Duodenal mucosa (tissue), 2 donors: ENCODE data around the gene NCBP2.

Source experiments
- H3K27ac ChIP-seq: one replicate; pipeline ENCODE4 v1.7.0; 2013; ENCODE audit warnings: low read depth, low read length
- H3K27me3 ChIP-seq, 2 donors: one replicate each; pipeline ENCODE4 v1.7.0; 2013; ENCODE audit warnings: low read length in 2 of 2, control low read depth in 1 of 2; ENCODE audit not compliant: insufficient read depth in 2 of 2, control insufficient read depth in 1 of 2
- H3K36me3 ChIP-seq, 2 donors: one replicate each; pipeline ENCODE4 v1.7.0; 2013; ENCODE audit warnings: low read length in 2 of 2, control low read depth in 1 of 2; ENCODE audit not compliant: insufficient read depth in 2 of 2, control insufficient read depth in 1 of 2
- H3K4me1 ChIP-seq, 2 donors: one replicate each; pipeline ENCODE4 v1.7.0; 2013; ENCODE audit warnings: low read length in 2 of 2, control low read depth in 1 of 2; ENCODE audit not compliant: insufficient read depth in 2 of 2, control insufficient read depth in 1 of 2
- H3K4me3 ChIP-seq, 2 donors: one replicate each; pipeline ENCODE4 v1.7.0; 2013; ENCODE audit warnings: low read length in 2 of 2, low read depth in 1 of 2
- H3K9ac ChIP-seq, 2 donors: one replicate each; pipeline ENCODE4 v1.7.0; 2013; ENCODE audit warnings: low read length in 2 of 2, low read depth in 1 of 2
- H3K9me3 ChIP-seq, 2 donors: one replicate each; pipeline ENCODE4 v1.7.0; 2013; ENCODE audit warnings: low read length in 2 of 2, control low read depth in 1 of 2; ENCODE audit not compliant: control insufficient read depth in 1 of 2

Gene NCBP2

DNA sequence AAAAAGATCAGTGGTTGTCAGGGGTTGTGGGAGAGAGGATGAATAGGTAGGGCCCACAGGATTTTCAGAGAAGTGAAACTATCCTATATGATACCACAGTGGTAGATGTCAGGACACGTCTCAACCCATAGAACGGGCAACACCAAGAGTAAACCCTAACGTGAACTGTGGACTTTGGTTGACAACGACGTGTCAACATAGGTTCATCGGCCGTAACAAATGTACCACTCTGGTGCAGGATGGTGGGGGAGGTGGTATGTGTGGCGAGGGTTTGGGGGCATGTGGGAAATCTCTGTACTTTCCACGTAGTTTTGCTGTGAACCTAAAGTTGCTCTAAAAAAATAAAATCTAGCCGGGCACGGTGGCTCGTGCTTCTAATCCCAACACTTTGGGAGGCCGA lies 39.3 kb upstream of the NCBP2 start:
- Histone ChIP-seq H3K27me3 (no peaks in the 10 kb centered on the region), H3K36me3 (no peaks in the 10 kb centered on the region), H3K4me1 (no peaks in the 10 kb centered on the region), H3K9ac (no peak overlapping the region), H3K4me3 (no peak overlapping the region), H3K9me3 (peaks cover 5% of the 10 kb centered on the region in 2 donors), H3K27ac (no peak overlapping the region)

DNA sequence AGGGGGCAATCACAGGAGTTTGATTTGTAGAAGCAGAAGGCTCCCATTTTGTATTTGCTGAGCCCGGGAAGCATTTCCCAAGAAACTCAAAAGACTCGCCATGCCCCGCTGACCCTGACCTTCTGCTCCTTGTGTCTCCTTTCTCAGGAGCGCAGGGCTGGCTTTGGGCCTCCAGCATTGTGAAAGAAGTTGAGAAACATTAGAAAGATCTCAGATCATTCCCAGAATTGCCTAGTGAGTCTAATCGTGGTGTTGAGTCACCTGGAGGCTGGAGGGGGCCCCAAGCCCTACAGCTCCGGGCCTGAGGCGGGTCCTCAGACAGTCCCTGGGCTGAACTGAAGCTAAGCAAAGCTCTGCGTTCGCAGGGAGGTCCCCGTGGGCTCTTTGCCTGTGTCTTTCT lies 37.2 kb upstream of the NCBP2 start:
- no peaks in the 10 kb centered on the region for H3K4me1 ChIP-seq
- no peak overlapping the region for H3K9ac ChIP-seq
- H3K4me3 ChIP-seq: no peak overlapping the region
- H3K27me3 ChIP-seq: no peaks in the 10 kb centered on the region
- H3K36me3 ChIP-seq: no peaks in the 10 kb centered on the region
- H3K9me3 ChIP-seq: peaks cover 5% of the 10 kb centered on the region in 2 donors
- no peak overlapping the region for H3K27ac ChIP-seq

DNA sequence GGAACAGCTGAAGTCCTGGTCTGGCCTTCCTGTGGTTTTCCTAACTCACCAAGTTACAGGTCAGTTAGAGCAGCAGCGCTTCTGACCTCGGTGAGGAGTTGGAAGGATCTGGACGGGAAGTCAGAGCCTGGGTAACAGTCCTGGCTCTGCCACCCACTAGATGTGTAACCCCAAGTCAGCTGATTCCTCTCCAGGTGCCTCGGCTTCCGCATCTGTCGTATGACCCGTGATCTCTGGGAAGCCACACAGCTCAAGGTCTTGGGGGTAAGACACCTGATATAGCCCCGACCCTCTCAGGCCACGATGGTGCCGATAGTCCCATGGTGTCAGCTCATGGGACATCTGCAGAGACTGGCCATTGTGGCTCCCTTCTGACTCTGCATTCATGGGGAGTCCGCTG lies 34.6 kb upstream of the NCBP2 start:
- Histone ChIP-seq H3K9me3 (no peaks in the 10 kb centered on the region), H3K36me3 (no peaks in the 10 kb centered on the region), H3K4me3 (no peak overlapping the region), H3K4me1 (no peaks in the 10 kb centered on the region), H3K27ac (no peak overlapping the region), H3K9ac (no peak overlapping the region), H3K27me3 (no peaks in the 10 kb centered on the region)

DNA sequence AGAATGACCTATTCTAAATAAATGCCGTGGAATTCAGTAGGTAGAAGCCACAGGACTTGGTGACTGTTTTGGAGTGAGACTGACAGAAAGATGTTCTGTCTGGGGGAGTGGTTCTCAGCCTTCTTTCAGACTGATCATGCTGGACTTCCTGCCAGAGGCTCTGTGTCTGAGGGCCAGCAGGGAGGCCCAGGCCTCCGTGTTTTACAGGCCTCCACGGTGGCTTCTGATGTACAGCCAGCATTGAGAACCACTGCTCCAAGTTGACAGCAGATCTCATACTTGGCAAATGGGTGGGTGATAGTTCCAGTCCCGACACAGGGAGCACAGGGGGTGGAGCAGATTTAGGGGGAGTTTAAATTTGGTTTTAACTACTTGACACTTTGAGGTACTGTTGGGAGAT lies 33.0 kb upstream of the NCBP2 start:
- H3K4me3 ChIP-seq: no peak overlapping the region
- no peaks in the 10 kb centered on the region for H3K9me3 ChIP-seq
- H3K4me1 ChIP-seq: no peaks in the 10 kb centered on the region
- H3K27me3 ChIP-seq: peaks cover 0 to 7% of the 10 kb centered on the region in 2 donors
- H3K9ac ChIP-seq: no peak overlapping the region
- no peaks in the 10 kb centered on the region for H3K36me3 ChIP-seq
- no peak overlapping the region for H3K27ac ChIP-seq

DNA sequence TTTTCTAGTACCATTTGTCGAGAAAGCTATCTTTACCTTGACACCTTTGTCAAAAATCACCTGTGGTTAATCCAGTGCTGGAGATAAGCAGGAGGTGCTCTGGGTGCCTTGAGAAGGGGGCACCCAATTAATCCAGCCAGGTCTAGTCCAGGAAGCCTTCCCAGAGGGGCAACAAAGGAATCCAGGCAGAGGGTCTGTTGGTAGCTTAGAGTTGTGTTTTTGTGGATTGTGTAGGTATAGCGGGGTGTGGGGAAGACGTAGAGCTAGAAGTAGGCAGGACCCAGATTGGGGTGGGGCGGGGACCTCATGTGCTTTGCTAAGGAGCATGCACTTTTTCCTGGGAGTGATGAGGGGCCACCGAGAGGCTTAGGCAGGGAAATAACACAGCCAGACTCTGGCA lies 32.3 kb upstream of the NCBP2 start:
- Histone ChIP-seq H3K27ac (no peak overlapping the region), H3K9me3 (no peaks in the 10 kb centered on the region), H3K9ac (no peak overlapping the region), H3K4me3 (no peak overlapping the region), H3K27me3 (peaks cover 0 to 7% of the 10 kb centered on the region in 2 donors), H3K36me3 (no peaks in the 10 kb centered on the region), H3K4me1 (no peaks in the 10 kb centered on the region)

DNA sequence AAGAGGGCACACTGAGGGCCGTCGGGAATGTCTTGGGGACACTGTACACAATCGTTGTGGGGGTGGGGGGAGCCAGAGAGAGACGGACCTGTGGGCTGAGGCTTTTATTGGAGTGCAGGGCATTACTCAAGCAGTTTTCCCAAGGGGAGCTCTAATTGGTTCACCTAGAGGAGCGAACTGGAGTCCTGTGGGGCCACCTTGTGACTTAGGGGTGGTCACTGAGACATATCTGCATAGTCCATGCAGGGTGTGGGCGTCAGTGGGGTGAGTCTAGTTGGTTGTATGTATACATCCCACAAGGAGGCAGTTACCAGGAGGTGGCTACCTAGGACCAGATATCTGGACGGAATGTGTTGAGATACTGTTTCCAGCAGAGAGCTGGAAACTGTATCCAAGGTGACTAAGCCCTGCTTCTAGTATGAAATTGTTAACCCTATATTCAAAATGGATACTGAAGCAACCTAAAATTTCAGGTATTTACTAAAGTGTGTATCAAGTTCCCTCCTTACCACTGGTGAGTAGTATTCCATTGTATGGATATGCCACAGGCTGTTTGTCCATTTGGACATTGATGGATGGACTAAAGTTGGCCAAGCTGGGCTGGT lies 28.9 kb upstream of the NCBP2 start:
- Histone ChIP-seq H3K9me3 (no peaks in the 10 kb centered on the region), H3K27ac (no peak overlapping the region), H3K36me3 (no peaks in the 10 kb centered on the region), H3K9ac (no peak overlapping the region), H3K4me1 (peaks cover 6 to 8% of the 10 kb centered on the region in 2 donors), H3K27me3 (peaks cover 0 to 7% of the 10 kb centered on the region in 2 donors), H3K4me3 (no peak overlapping the region)

DNA sequence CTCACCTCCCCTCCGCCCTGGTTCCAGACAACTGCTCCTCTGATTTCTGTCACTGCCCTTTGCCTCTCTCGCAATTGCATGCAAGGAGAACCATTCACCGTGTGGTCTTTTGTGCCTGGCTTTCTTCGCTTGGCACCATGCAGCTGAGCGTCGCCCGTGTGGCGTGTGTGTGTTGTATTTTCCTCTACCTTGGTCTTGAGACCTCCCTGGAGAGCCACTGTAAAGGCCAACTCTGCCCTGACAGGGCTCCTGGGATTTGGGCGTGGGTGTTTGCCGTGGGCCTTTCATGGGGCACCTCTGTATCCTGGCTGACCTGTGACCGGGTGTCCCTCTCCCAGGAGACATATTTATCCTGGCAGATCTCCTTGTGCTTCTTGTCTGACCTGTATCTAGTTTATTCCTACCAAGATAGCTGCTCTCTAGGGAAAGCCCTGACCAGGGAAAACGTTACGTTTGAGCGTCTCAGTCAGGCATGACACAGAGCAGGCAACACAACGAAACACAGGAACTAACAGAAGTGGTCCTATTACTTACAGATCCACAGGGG lies 28.3 kb upstream of the NCBP2 start:
- Histone ChIP-seq H3K4me3 (no peak overlapping the region), H3K27ac (no peak overlapping the region), H3K27me3 (peaks cover 0 to 7% of the 10 kb centered on the region in 2 donors), H3K9ac (no peak overlapping the region), H3K36me3 (peaks cover 0 to 3% of the 10 kb centered on the region in 2 donors), H3K9me3 (no peaks in the 10 kb centered on the region), H3K4me1 (peaks cover 6 to 8% of the 10 kb centered on the region in 2 donors)

DNA sequence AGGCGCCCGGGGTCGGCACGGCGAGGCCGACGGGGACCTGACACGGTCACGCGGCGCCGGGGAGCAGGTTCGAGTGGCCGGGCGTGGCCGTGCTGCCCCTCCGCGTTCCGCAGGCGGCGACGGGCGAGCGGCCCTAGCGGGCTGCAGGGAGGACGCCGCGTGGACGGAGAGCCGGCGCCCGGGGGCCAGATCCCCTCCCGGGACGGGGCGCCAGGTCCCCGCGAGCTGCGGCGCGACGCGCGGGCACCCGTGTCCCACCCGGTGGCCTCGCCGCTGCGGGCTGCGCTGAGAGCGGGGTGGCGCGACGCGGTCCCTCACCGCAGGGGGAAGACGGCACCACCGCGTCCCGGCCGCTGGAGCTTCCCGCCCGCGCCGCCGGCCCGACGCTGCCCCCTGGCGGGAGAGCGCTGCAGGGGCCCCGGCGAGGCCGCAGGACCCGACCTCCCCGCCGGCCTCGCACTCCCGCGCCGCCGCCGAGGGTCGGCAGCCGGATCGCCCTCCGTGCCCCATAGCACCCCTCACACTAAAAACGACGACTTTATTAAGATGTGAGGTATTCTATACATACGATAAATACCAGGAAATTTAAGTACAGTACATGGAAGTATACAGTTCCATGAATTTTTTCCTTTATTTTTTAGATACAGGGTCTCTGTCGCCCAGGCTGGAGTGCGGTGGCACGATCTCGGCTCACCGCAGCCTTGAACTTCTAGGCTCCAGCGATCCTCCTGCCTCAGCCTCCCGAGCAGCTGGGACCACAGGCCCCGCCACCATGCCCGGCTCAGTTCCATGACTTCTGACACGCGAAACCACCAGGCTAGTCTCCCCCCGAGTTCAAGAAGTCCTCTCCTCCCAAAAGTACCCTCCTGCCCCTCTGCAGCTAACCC lies 27.6 kb upstream of the NCBP2 start:
- H3K4me1 ChIP-seq: peaks cover 6 to 8% of the 10 kb centered on the region in 2 donors
- peaks cover 0 to 5% of the 10 kb centered on the region in 2 donors for H3K36me3 ChIP-seq
- H3K9ac ChIP-seq: no peak overlapping the region
- no peak overlapping the region for H3K27ac ChIP-seq
- H3K4me3 ChIP-seq: peak overlapping the region; percentile 65 to 68
- peaks cover 0 to 7% of the 10 kb centered on the region in 2 donors for H3K27me3 ChIP-seq
- H3K9me3 ChIP-seq: no peaks in the 10 kb centered on the region

DNA sequence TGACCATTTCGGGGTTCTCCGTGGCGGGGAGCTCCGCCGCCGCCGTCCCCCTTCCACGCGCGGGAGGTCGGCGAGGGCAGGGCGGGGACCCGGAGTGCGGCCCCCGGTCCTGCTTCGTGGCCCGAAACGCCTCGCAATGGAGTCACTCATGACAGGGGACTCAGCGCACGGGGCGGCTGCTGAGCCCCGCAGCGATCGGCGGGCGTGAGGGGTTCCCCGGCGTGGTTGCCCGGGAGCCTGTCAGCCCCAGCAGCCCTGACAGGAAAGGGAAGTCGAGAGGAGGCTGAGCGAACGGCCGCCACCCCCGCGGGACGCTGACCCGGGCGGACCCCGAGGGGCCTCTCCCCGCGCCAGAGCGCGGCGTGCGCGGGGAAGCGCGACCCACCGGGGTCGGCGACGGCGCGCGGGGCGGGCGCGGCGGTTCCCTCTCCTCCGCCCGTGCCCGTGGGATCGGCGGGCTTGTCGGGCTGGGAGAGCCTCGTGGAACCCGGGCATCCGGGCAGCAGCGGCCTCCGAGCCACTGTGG lies 26.9 kb upstream of the NCBP2 start:
- H3K9me3 ChIP-seq: no peaks in the 10 kb centered on the region
- peak overlapping the region in 1 of 2 donors; percentile 43 for H3K9ac ChIP-seq
- no peak overlapping the region for H3K27ac ChIP-seq
- peak overlapping the region; percentile 65 to 68 for H3K4me3 ChIP-seq
- H3K27me3 ChIP-seq: peaks cover 0 to 7% of the 10 kb centered on the region in 2 donors
- peaks cover 6 to 8% of the 10 kb centered on the region in 2 donors for H3K4me1 ChIP-seq
- peaks cover 0 to 5% of the 10 kb centered on the region in 2 donors for H3K36me3 ChIP-seq
